ENCODE data around the gene OR12D1.

Gene OR12D1

DNA sequence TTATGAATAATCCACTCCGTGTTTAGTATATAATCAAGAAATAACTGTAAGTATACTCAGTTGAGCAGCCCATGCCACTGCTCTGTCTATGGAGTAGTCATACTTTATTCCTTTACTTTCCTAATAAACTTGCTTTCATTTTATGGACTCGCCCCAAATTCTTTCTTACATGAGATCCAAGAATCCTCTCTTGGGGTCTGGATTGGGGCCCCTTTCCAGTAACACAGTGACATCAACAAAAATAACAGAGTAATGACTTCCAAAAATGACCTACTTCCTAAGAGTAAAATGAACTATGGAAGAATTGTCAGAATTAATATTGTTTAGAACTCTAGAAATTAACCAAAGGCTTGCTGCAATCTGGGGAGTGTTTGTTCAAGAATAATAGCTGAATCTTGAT is 51.1 kb downstream of the OR12D1 start:
- DNase-seq (ENCODE audit: low spot score): no peak

DNA sequence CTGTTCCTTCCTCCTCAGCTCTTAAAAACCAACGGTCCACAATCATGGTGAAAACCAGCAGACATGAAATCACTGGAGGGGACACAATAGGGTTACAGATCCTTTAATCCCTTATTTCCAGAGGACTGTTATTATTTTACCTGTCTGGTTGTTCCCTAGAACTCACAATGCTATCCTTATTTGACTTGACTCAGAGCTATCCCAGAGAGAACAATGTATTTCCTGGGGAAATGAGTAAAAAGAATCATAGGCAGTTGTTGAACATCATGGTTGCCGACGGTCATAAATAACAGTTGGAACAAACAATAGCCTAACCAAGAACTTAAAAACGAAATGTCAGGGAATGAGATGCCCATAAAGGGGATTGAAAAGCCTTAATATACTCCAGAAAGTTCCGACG is 51.5 kb downstream of the OR12D1 start:
- no peak for DNase-seq (ENCODE audit: low spot score)

Measured in AG08395 (cell line).